GM12878 (cell line): ENCODE results near the gene CLK4. TPM values are rescaled to one million over a fixed set of nuclear protein-coding genes. Genes with fewer than 3 reads are reported as not detected.

Source experiments
- ATAC-seq: fragments of 200-7000 bp; cut with Tn5 transposase; 3 replicates; pipeline ENCODE4 v1.9.1; 2020; ENCODE audit warnings: mild to moderate bottlenecking, moderate library complexity
- BruUV-seq: library from RNA; stranded (reverse); fragments of 400-500 nt; replicated peaks from 2 replicates; lab custom pipeline; 2021; lab: Mats Ljungman, UMichigan
- CTCF ChIA-PET: fragments of 300-600 bp; sonication (Branson Sonifier 250); formaldehyde crosslinking; extraction: SDS; loops from one replicate; lab custom pipeline; 2021; ENCODE audit warnings: inconsistent platforms; lab: Yijun Ruan, JAX
- POLR2A ChIA-PET: fragments of 350-600 bp; formaldehyde crosslinking; extraction: SDS; loops from one replicate; lab custom pipeline; 2021; ENCODE audit warnings: inconsistent platforms; lab: Charles Lee
- RAD21 ChIA-PET: fragments of 300-600 bp; sonication (Branson Sonifier 250); formaldehyde crosslinking; loops from one replicate; lab custom pipeline; 2023; ENCODE audit warnings: antibody characterized with exemption; ENCODE audit not compliant: unreplicated experiment; lab: Charles Lee
- SMC1A ChIA-PET: fragments of 300-600 bp; sonication (Branson Sonifier 250); formaldehyde crosslinking; loops from one replicate; lab custom pipeline; 2023; ENCODE audit not compliant: unreplicated experiment, uncharacterized antibody; lab: Charles Lee
- DNase-seq: peaks from one replicate; pipeline ENCODE4 v3.0.0-alpha.2; 2011; ENCODE audit warnings: low read depth, low spot score
- FAIRE-seq: peaks from 3 replicates; lab custom pipeline; 2011; peaks lifted over from hg19 to GRCh38; lab: Jason Lieb, UNC
- H2AFZ ChIP-seq: 2 replicates; pipeline ENCODE4 v1.6.0; 2011; ENCODE audit warnings: low read depth, low read length, control low read depth; ENCODE audit not compliant: control insufficient read depth
- H3K27ac ChIP-seq: 2 replicates; pipeline ENCODE4 v1.5.1; 2011; ENCODE audit warnings: control low read depth; ENCODE audit not compliant: control insufficient read depth, insufficient read depth
- H3K27me3 ChIP-seq, 2 experiments: replicated peaks in 1 of 2; 2 replicates each; pipeline versions ENCODE4 v1.6.0 to v1.6.1; 2011; ENCODE audit warnings: low read length in 1 of 2; ENCODE audit not compliant: control insufficient read depth in 2 of 2, insufficient read depth in 2 of 2
- H3K36me3 ChIP-seq, 2 experiments: 2 replicates each; pipeline ENCODE4 v1.5.1; 2011; ENCODE audit warnings: low read length in 1 of 2; ENCODE audit not compliant: control insufficient read depth in 2 of 2, insufficient read depth in 2 of 2
- H3K4me1 ChIP-seq: 2 replicates; pipeline ENCODE4 v1.6.1; 2011; ENCODE audit warnings: mild to moderate bottlenecking, low read length, moderate library complexity, mixed read lengths; ENCODE audit not compliant: control insufficient read depth, insufficient read depth
- H3K4me2 ChIP-seq: 2 replicates; pipeline ENCODE4 v1.6.0; 2011; ENCODE audit warnings: control low read depth; ENCODE audit not compliant: control insufficient read depth, insufficient read depth
- H3K4me3 ChIP-seq: fragments of 200-600 bp; sonication (generic); 2 replicates; pipeline ENCODE4 v1.5.1; 2016
- H3K79me2 ChIP-seq: 2 replicates; pipeline ENCODE4 v1.6.0; 2011; ENCODE audit warnings: low read length; ENCODE audit not compliant: control insufficient read depth, insufficient read depth
- H3K9ac ChIP-seq: 2 replicates; pipeline ENCODE4 v1.8.0; 2011; ENCODE audit warnings: low read length, control low read depth, mixed read lengths; ENCODE audit not compliant: control insufficient read depth, insufficient read depth
- H3K9me3 ChIP-seq: replicated peaks from 3 replicates; pipeline ENCODE4 v1.5.1; 2011; ENCODE audit warnings: mild to moderate bottlenecking, low read length; ENCODE audit not compliant: control insufficient read depth, insufficient read depth
- H4K20me1 ChIP-seq: 2 replicates; pipeline ENCODE4 v1.6.0; 2011; ENCODE audit not compliant: control insufficient read depth, insufficient read depth
- ATF3 ChIP-seq: IDR thresholded peaks from 2 replicates; pipeline ENCODE4 v1.6.1; 2011; ENCODE audit warnings: low read depth, mild to moderate bottlenecking, low read length, moderate library complexity, borderline replicate concordance; ENCODE audit errors: extremely low read depth
- E2F8 ChIP-seq: fragments of 450-650 bp; IDR thresholded peaks from 2 replicates; pipeline ENCODE4 v1.6.1; 2018; ENCODE audit warnings: mild to moderate bottlenecking, low read depth, moderate library complexity; ENCODE audit not compliant: partially characterized antibody
- FOXK2 ChIP-seq: fragments of 450-650 bp; IDR thresholded peaks from 2 replicates; pipeline ENCODE4 v1.6.1; 2017; ENCODE audit warnings: mild to moderate bottlenecking, moderate library complexity
- GATAD2B ChIP-seq: fragments of 450-650 bp; conservative IDR thresholded peaks from 2 replicates; pipeline ENCODE4 v1.6.1; 2017; ENCODE audit warnings: low read depth, mild to moderate bottlenecking, moderate library complexity
- IKZF2 ChIP-seq, 2 experiments: fragments of 450-650 bp; IDR thresholded peaks; 2 replicates each; pipeline ENCODE4 v1.6.1; 2017; ENCODE audit warnings: mild to moderate bottlenecking in 2 of 2, moderate library complexity in 2 of 2
- IRF5 ChIP-seq: fragments of 450-650 bp; IDR thresholded peaks from 2 replicates; pipeline ENCODE4 v1.6.1; 2017; ENCODE audit warnings: borderline replicate concordance
- LARP7 ChIP-seq: fragments of 450-650 bp; IDR thresholded peaks from 2 replicates; pipeline ENCODE4 v1.6.1; 2017; ENCODE audit warnings: mild to moderate bottlenecking
- NR2F1 ChIP-seq: fragments of 450-650 bp; conservative IDR thresholded peaks from 2 replicates; pipeline ENCODE4 v1.6.1; 2017; ENCODE audit warnings: mild to moderate bottlenecking
- SKIL ChIP-seq: fragments of 450-650 bp; IDR thresholded peaks from 2 replicates; pipeline ENCODE4 v1.6.1; 2017; ENCODE audit warnings: mild to moderate bottlenecking, low read depth, inconsistent platforms; ENCODE audit not compliant: poor library complexity, severe bottlenecking
- SPI1 ChIP-seq: IDR thresholded peaks from 2 replicates; pipeline ENCODE4 v1.6.1; 2011; ENCODE audit warnings: low read depth, mild to moderate bottlenecking, low read length, moderate library complexity, borderline replicate concordance; ENCODE audit not compliant: insufficient read depth
- YY1 ChIP-seq: IDR thresholded peaks from 2 replicates; pipeline ENCODE4 v1.6.1; 2011; ENCODE audit warnings: low read depth, mild to moderate bottlenecking, low read length
- ZSCAN29 ChIP-seq: fragments of 450-650 bp; IDR thresholded peaks from 2 replicates; pipeline ENCODE4 v1.6.1; 2017; ENCODE audit warnings: mild to moderate bottlenecking, moderate library complexity
- WGBS: methylation state at CpG from one replicate; pipeline ENCODE4 v1.1.6; 2016; ENCODE audit warnings: low lambda C conversion rate; ENCODE audit not compliant: insufficient replicate concordance, insufficient coverage; ENCODE audit errors: missing lambda C conversion rate; 5-methylcytosine and 5-hydroxymethylcytosine counted together
- in situ Hi-C: fragments of 300-500 bp; cut with MboI; formaldehyde crosslinking; loops from 9 replicates; pipeline ENCODE4 v1.14.3; 2018; ENCODE audit warnings: mixed read lengths
- intact Hi-C: fragments of 100-400 bp; cut with micrococcal nuclease; formaldehyde crosslinking; loops from one replicate; pipeline ENCODE4 v1.14.2; 2022; ENCODE audit not compliant: unreplicated experiment
- polyA plus RNA-seq, 11 experiments: library from polyadenylated mRNA; depleted of rRNA in 4 of 11; unstranded in 6 of 11; stranded (reverse) in 5 of 11; fragments of >200 nt; fragmentation: Nextera tagmentation in 4 of 11; fragmentation: Illumina TruSeq in 1 of 11; extraction: Ambion mirVana in 4 of 11; extraction: Trizol in 1 of 11; gene quantifications; 1 replicate in 1 of 11; 2 replicates in 10 of 11; pipeline versions ENCODE4 v1.2.1 to v1.2.3, GENCODE V29; 2011 to 2016; ENCODE audit warnings: inconsistent platforms in 2 of 11, missing spikeins in 2 of 11, low read depth in 1 of 11
- total RNA-seq, 4 experiments: library from RNA; depleted of rRNA in 3 of 4; stranded (reverse); fragments of >200 nt in 3 of 4; fragmentation: Illumina TruSeq in 1 of 4; extraction: Trizol in 1 of 4; gene quantifications; 2 replicates each; pipeline versions ENCODE4 v1.2.1 to v1.2.3, GENCODE V29; 2013 to 2021

CLK4 gene
- total and polyA plus RNA-seq, 10 of the 15 experiments (the other 5 are each of a cell fraction or from before 2014, with no cell fraction given): 13.6 to 47.9 (median 19.1) TPM

- TF ChIP-seq IRF5 (no peak), FOXK2 (no peak)
- TF ChIP-seq, all 136 proteins: peak for 0
Observed at GRCh38 chr5:178602752-178603151, 24.1 kb downstream of the CLK4 start (continued).

GRCh38 chr5:178595750-178596149 lies 31.1 kb downstream of the CLK4 start:
- CTCF ChIA-PET: no interaction called here
- Histone ChIP-seq H3K27ac (no peak overlapping the region), H2AFZ (no peak overlapping the region)
- TF ChIP-seq SPI1: no peak
- no peak for TF ChIP-seq ZSCAN29
- TF ChIP-seq E2F8: no peak
- TF ChIP-seq GATAD2B: no peak
- TF ChIP-seq SKIL: no peak
- no peak for TF ChIP-seq YY1
- no peak for TF ChIP-seq IKZF2 (IDR thresholded peaks at IDR 0.05)
- TF ChIP-seq ATF3: no peak
- no peak for TF ChIP-seq NR2F1
- TF ChIP-seq LARP7: no peak

More at GRCh38 chr5:178595750-178596149, 31.1 kb downstream of the CLK4 start:
- intact Hi-C loops (no loop called here), in situ Hi-C loops (no loop called here)
- no TSS peak for BruUV-seq
- no peak overlapping the region for H3K4me3 ChIP-seq
- WGBS: 98% methylated on average over 2 of the region's 2 CpGs
- 0 out of 4 replicates have a peak, but pooled peaks cover 0 to 10% of the 10 kb centered on the region in 2 experiments for H3K36me3 ChIP-seq
- no peaks in the 10 kb centered on the region for H3K4me1 ChIP-seq
- ChIA-PET POLR2A (no interaction called here), RAD21 (no interaction called here), SMC1A (no interaction called here)
- no peaks in the 10 kb centered on the region; the same call in 1 of the 3 replicates for H3K9me3 ChIP-seq
- no peaks in the 10 kb centered on the region for H4K20me1 ChIP-seq
- no peaks in the 10 kb centered on the region for H3K79me2 ChIP-seq
- H3K4me2 ChIP-seq: no peak overlapping the region
- no peak overlapping the region for H3K9ac ChIP-seq
- DNase-seq (no peak), FAIRE-seq (no peak), ATAC-seq (no peak)
- H3K27me3 ChIP-seq: no peaks in the 10 kb centered on the region; a peak in 1 of 4 replicates
